WTC11 (cell line): ENCODE results near the gene PCBP3. TPM values are rescaled to one million over a fixed set of nuclear protein-coding genes. Genes with fewer than 3 reads are reported as not detected.

Experiments
- ATAC-seq: fragments of 200-7000 bp; cut with Tn5 transposase; 2 replicates; pipeline ENCODE4 v1.10.0; 2021; ENCODE audit warnings: mild to moderate bottlenecking, moderate library complexity
- CTCF ChIA-PET: fragments of 300-600 bp; sonication (Branson Sonifier 250); formaldehyde crosslinking; loops from one replicate; lab custom pipeline; 2021; ENCODE audit warnings: antibody characterized with exemption; lab: Charles Lee
- POLR2A ChIA-PET: fragments of 350-600 bp; sonication (Branson Sonifier 250); formaldehyde crosslinking; loops from one replicate; lab custom pipeline; 2021; ENCODE audit warnings: antibody characterized with exemption; lab: Charles Lee
- DNase-seq: peaks from one replicate; pipeline ENCODE4 v3.0.0; 2021; ENCODE audit warnings: low spot score
- H3K27ac Mint-ChIP-seq: 2 replicates; pipeline ENCODE4 v1.8.0; 2021; ENCODE audit warnings: mixed read lengths
- H3K27me3 Mint-ChIP-seq: 2 replicates; pipeline ENCODE4 v1.8.0; 2021; ENCODE audit warnings: low read depth, mild to moderate bottlenecking, moderate library complexity, mixed read lengths
- H3K36me3 Mint-ChIP-seq: 2 replicates; pipeline ENCODE4 v1.8.0; 2021; ENCODE audit warnings: mixed read lengths
- H3K4me1 Mint-ChIP-seq: 2 replicates; pipeline ENCODE4 v1.8.0; 2022; ENCODE audit warnings: mixed read lengths
- H3K4me3 Mint-ChIP-seq: 2 replicates; pipeline ENCODE4 v1.8.0; 2021; ENCODE audit warnings: mild to moderate bottlenecking, moderate library complexity, mixed read lengths
- H3K9me3 Mint-ChIP-seq: 2 replicates; pipeline ENCODE4 v1.8.0; 2021; ENCODE audit warnings: mixed read lengths
- FOXK1 ChIP-seq: sonication (generic); formaldehyde crosslinking; IDR thresholded peaks from 2 replicates; pipeline ENCODE4 v1.8.0; 2022; ENCODE audit warnings: mild to moderate bottlenecking, moderate library complexity, missing genetic modification reagents
- FOXP1 ChIP-seq: sonication (generic); formaldehyde crosslinking; IDR thresholded peaks from 2 replicates; pipeline ENCODE4 v1.8.0; 2022; ENCODE audit warnings: missing genetic modification reagents, mild to moderate bottlenecking, moderate library complexity, borderline replicate concordance
- FOXP4 ChIP-seq: sonication (generic); formaldehyde crosslinking; IDR thresholded peaks from 2 replicates; pipeline ENCODE4 v1.8.0; 2022; ENCODE audit warnings: mild to moderate bottlenecking, missing genetic modification reagents
- MLX ChIP-seq: sonication (generic); formaldehyde crosslinking; IDR thresholded peaks from 2 replicates; pipeline ENCODE4 v1.8.1; 2023; ENCODE audit warnings: mild to moderate bottlenecking, missing genetic modification reagents, moderate library complexity
- NFATC4 ChIP-seq: fragments of 250-450 bp; sonication (Bioruptor Pico); IDR thresholded peaks from 2 replicates; pipeline ENCODE4 v1.9.0; 2021; ENCODE audit warnings: mild to moderate bottlenecking
- TCF7 ChIP-seq: sonication (generic); formaldehyde crosslinking; IDR thresholded peaks from 2 replicates; pipeline ENCODE4 v1.8.0; 2022; ENCODE audit warnings: mild to moderate bottlenecking, low read depth, missing genetic modification reagents, moderate library complexity
- TP53 ChIP-seq: sonication (generic); formaldehyde crosslinking; IDR thresholded peaks from 2 replicates; pipeline ENCODE4 v1.8.1; 2023; ENCODE audit warnings: mild to moderate bottlenecking, missing genetic modification reagents
- ZNF121 ChIP-seq: sonication (generic); formaldehyde crosslinking; IDR thresholded peaks from 2 replicates; pipeline ENCODE4 v1.8.0; 2023; ENCODE audit warnings: missing genetic modification reagents
- ZNF423 ChIP-seq: fragments of 250-450 bp; sonication (Bioruptor Pico); IDR thresholded peaks from 2 replicates; pipeline ENCODE4 v2.1.2; 2022; ENCODE audit warnings: mild to moderate bottlenecking, moderate library complexity
- total RNA-seq: library from RNA; stranded (reverse); gene quantifications from 3 replicates; pipeline ENCODE4 v1.2.3, GENCODE V29; 2021
- TF ChIP-seq, protein P1 (sequence below): fragments of 250-450 bp; sonication (Bioruptor Pico); IDR thresholded peaks from 2 replicates; pipeline ENCODE4 v1.9.0; 2021; ENCODE audit warnings: mild to moderate bottlenecking, borderline replicate concordance
- TF ChIP-seq, protein P2 (sequence below): sonication (generic); formaldehyde crosslinking; IDR thresholded peaks from 2 replicates; pipeline ENCODE4 v1.8.0; 2023; ENCODE audit warnings: missing genetic modification reagents
- TF ChIP-seq, protein P3 (sequence below): sonication (generic); formaldehyde crosslinking; IDR thresholded peaks from 2 replicates; pipeline ENCODE4 v1.8.0; 2022; ENCODE audit warnings: mild to moderate bottlenecking, missing genetic modification reagents

The PCBP3 gene
- total RNA-seq, 1 experiment from 2014 or later: 8.5 TPM

DNA sequence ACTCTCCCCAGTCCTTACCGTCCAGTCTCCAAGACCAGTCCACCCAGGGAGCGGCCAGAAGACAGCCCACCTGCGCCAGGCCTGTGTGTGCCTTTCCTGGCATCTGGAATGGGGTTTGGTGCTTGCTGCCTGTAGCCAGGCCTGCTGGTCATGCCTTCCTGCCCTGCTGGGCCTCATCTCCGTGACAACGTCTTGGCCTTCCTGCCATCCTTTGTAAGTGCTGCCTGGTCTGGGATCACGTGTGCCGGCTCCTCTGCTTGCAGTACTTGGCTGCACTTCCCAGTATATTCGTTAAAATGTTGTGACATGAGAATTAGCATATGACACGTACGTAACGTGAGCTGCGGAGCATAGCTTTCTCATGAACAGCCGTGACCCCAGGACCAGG lies 192.7 kb downstream of the PCBP3 start:
- Mint-ChIP-seq H3K4me3 (no peak overlapping the region), H3K27me3 (peaks cover 2% of the 10 kb centered on the region; the same call in 1 of the 2 replicates), H3K4me1 (peaks cover 28% of the 10 kb centered on the region), H3K9me3 (peaks cover 26% of the 10 kb centered on the region), H3K36me3 (peaks cover 13% of the 10 kb centered on the region), H3K27ac (no peak overlapping the region; the same call in 1 of the 2 replicates)
- POLR2A ChIA-PET: no interaction called here
- TF ChIP-seq, protein P1, sequence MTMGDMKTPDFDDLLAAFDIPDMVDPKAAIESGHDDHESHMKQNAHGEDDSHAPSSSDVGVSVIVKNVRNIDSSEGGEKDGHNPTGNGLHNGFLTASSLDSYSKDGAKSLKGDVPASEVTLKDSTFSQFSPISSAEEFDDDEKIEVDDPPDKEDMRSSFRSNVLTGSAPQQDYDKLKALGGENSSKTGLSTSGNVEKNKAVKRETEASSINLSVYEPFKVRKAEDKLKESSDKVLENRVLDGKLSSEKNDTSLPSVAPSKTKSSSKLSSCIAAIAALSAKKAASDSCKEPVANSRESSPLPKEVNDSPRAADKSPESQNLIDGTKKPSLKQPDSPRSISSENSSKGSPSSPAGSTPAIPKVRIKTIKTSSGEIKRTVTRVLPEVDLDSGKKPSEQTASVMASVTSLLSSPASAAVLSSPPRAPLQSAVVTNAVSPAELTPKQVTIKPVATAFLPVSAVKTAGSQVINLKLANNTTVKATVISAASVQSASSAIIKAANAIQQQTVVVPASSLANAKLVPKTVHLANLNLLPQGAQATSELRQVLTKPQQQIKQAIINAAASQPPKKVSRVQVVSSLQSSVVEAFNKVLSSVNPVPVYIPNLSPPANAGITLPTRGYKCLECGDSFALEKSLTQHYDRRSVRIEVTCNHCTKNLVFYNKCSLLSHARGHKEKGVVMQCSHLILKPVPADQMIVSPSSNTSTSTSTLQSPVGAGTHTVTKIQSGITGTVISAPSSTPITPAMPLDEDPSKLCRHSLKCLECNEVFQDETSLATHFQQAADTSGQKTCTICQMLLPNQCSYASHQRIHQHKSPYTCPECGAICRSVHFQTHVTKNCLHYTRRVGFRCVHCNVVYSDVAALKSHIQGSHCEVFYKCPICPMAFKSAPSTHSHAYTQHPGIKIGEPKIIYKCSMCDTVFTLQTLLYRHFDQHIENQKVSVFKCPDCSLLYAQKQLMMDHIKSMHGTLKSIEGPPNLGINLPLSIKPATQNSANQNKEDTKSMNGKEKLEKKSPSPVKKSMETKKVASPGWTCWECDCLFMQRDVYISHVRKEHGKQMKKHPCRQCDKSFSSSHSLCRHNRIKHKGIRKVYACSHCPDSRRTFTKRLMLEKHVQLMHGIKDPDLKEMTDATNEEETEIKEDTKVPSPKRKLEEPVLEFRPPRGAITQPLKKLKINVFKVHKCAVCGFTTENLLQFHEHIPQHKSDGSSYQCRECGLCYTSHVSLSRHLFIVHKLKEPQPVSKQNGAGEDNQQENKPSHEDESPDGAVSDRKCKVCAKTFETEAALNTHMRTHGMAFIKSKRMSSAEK (CRISPR knock-in tag): no peak
- TF ChIP-seq FOXP4 (CRISPR knock-in tag): no peak
- no peak for TF ChIP-seq ZNF121 (CRISPR knock-in tag)
- TF ChIP-seq ZNF423 (CRISPR knock-in tag): no peak
- no peak for TF ChIP-seq TP53 (CRISPR knock-in tag)
- TF ChIP-seq, protein P2, sequence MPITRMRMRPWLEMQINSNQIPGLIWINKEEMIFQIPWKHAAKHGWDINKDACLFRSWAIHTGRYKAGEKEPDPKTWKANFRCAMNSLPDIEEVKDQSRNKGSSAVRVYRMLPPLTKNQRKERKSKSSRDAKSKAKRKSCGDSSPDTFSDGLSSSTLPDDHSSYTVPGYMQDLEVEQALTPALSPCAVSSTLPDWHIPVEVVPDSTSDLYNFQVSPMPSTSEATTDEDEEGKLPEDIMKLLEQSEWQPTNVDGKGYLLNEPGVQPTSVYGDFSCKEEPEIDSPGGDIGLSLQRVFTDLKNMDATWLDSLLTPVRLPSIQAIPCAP (CRISPR knock-in tag): no peak
- TF ChIP-seq, protein P3, sequence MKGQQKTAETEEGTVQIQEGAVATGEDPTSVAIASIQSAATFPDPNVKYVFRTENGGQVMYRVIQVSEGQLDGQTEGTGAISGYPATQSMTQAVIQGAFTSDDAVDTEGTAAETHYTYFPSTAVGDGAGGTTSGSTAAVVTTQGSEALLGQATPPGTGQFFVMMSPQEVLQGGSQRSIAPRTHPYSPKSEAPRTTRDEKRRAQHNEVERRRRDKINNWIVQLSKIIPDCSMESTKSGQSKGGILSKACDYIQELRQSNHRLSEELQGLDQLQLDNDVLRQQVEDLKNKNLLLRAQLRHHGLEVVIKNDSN: no peak
- CTCF ChIA-PET: no interaction called here
- no peak for DNase-seq
- no peak for ATAC-seq

GRCh38 chr21:45836694-45837670 lies 193.5 kb downstream of the PCBP3 start:
- peaks cover 21% of the 10 kb centered on the region for H3K36me3 Mint-ChIP-seq
- DNase-seq: no peak
- TF ChIP-seq TCF7 (CRISPR knock-in tag) (no peak), NFATC4 (CRISPR knock-in tag) (no peak), ZNF121 (CRISPR knock-in tag) (no peak), FOXK1 (CRISPR knock-in tag) (no peak), FOXP1 (CRISPR knock-in tag) (no peak), MLX (CRISPR knock-in tag) (no peak)
- TF ChIP-seq, all 79 proteins: peak for 0
- Mint-ChIP-seq H3K4me3 (no peak overlapping the region), H3K27ac (no peak overlapping the region), H3K27me3 (peaks cover 3% of the 10 kb centered on the region; the same call in 1 of the 2 replicates), H3K4me1 (peaks cover 23% of the 10 kb centered on the region), H3K9me3 (peaks cover 31% of the 10 kb centered on the region)
- POLR2A ChIA-PET: no interaction called here
- no peak for ATAC-seq
- CTCF ChIA-PET: interaction anchor here (1.2 to 1.4 kb wide), 2 partner anchors 10 to 44 kb away, joined by 4 to 6 read pairs; no protein-coding TSS in a partner anchor
